IPS-15b (cell line): Measurements from ENCODE around the gene GPR108.
"Not testable (repeated sequence)": the region's sequence is repeated elsewhere in the genome, so short reads cannot be mapped to it uniquely, and the experiment has no call there.

Experiments
- H3K27me3 ChIP-seq: one replicate; pipeline ENCODE4 v1.6.1; 2013; ENCODE audit warnings: low read length; ENCODE audit not compliant: control insufficient read depth, insufficient read depth
- H3K36me3 ChIP-seq: one replicate; pipeline ENCODE4 v1.6.1; 2013; ENCODE audit warnings: low read length; ENCODE audit not compliant: control insufficient read depth, insufficient read depth
- H3K4me1 ChIP-seq: one replicate; pipeline ENCODE4 v1.6.1; 2013; ENCODE audit warnings: mild to moderate bottlenecking, low read length; ENCODE audit not compliant: control insufficient read depth, insufficient read depth
- H3K4me3 ChIP-seq: one replicate; pipeline ENCODE4 v1.5.1; 2013; ENCODE audit warnings: low read depth, low read length
- H3K9ac ChIP-seq: one replicate; pipeline ENCODE4 v1.6.1; 2013; ENCODE audit warnings: low read depth, mild to moderate bottlenecking, low read length
- H3K9me3 ChIP-seq: one replicate; pipeline ENCODE4 v1.6.1; 2013; ENCODE audit warnings: mild to moderate bottlenecking, low read length; ENCODE audit not compliant: control insufficient read depth, insufficient read depth

Gene GPR108

DNA sequence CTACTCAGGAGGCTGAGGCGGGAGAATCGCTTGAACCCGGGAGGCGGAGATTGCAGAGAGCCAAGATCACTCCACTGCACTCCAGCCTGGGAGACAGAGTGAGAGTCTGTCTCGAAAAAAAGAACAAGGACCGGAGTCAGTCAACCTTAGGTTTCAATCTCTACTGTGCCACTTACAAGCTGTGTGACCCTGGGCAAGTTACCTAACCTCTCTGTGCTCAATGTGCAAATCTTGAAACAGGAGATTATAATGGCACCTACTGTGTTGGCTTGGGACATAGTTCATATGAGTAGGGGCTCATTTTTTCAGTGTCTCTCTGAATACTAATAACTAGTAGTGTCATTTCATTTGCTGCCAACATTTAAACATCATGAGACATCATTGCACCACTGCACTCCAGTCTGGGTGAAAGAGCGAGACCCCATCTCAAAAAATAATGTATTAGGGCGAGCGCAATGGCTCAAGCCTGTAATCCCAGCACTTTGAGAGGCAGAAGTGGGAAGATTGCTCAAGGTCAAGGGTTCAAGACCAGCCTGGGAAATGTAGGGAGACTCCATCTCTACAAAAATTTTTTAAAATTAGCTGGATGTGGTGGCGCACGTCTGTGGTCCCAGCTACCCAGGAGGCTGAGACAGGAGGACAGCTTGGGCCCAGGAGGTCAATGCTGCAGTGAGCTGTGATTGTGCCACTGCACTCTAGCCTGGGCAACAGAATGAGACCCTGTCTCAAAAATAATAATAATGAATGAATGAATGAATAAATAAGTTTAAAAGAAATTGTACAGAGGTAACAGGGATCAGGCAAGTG is 22.4 kb downstream of the GPR108 start:
- H3K27me3 ChIP-seq: peaks cover 8% of the 10 kb centered on the region
- H3K4me1 ChIP-seq: peaks cover 2% of the 10 kb centered on the region
- H3K9ac ChIP-seq: no peak overlapping the region
- H3K36me3 ChIP-seq: no peaks in the 10 kb centered on the region
- no peak overlapping the region for H3K4me3 ChIP-seq
- no peaks in the 10 kb centered on the region for H3K9me3 ChIP-seq

- Histone ChIP-seq H3K4me3 (no peak overlapping the region), H3K4me1 (peaks cover 2% of the 10 kb centered on the region), H3K27me3 (peaks cover 8% of the 10 kb centered on the region), H3K9ac (no peak overlapping the region), H3K36me3 (no peaks in the 10 kb centered on the region), H3K9me3 (no peaks in the 10 kb centered on the region)
These were observed 23.3 kb downstream of the GPR108 start for GRCh38 chr19:6713773-6714692.

DNA sequence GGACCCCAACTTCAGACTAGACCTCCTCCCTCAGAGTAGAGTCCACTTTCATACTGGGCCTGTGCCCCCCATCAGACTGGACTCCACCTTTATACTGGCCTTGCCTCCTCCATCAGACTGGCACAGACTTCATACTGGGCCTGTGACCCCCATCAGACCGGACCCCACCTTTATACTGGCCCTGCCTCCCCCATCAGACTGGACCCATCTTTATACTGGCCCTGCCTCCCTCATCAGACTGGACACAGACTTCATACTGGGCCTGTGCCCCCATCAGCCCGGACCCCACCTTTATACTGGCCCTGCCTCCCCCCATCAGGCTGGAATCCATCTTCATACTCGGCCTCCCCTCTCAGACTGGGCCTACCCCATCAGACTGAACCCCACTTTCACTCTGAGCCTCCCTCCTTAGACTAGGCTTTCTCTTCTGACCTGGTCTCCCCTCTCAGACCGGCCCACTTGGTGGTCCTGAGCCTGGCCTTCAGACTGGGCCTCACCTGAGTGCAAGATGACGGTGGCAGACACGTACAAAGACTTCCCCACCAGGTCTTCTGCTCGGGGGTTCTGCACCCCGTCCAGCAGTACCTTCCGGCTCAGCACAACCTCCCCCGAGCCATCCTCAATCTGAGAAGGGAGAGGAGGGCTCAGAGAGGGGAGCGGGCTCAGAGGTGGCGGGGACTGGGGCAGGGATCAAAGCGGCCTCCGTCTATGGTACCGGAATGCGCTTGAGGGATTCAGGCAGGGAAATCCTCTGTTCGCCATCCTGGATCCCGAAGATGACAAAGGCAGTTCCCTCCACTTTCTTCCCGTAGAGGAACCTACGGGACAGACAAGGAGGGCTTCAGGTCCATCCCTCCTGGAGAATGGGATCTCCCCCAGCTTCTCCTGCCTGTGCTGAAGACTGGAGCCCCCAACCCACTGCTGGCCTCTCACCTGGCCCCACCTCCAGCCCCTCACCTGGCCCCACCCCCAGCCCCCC is 24.4 kb downstream of the GPR108 start:
- H3K4me3 ChIP-seq: no peak overlapping the region
- H3K36me3 ChIP-seq: no peaks in the 10 kb centered on the region
- H3K9me3 ChIP-seq: no peaks in the 10 kb centered on the region
- peaks cover 2% of the 10 kb centered on the region for H3K4me1 ChIP-seq
- H3K9ac ChIP-seq: no peak overlapping the region
- H3K27me3 ChIP-seq: peaks cover 8% of the 10 kb centered on the region

GRCh38 chr19:6712231-6712630 is 25.1 kb downstream of the GPR108 start:
- no peaks in the 10 kb centered on the region for H3K36me3 ChIP-seq
- no peak overlapping the region for H3K4me3 ChIP-seq
- H3K9me3 ChIP-seq: no peaks in the 10 kb centered on the region
- H3K9ac ChIP-seq: no peak overlapping the region
- peaks cover 8% of the 10 kb centered on the region for H3K27me3 ChIP-seq
- peaks cover 2% of the 10 kb centered on the region for H3K4me1 ChIP-seq

- no peaks in the 10 kb centered on the region for H3K36me3 ChIP-seq
- no peak overlapping the region for H3K4me3 ChIP-seq
- H3K27me3 ChIP-seq: peaks cover 8% of the 10 kb centered on the region
- peaks cover 2% of the 10 kb centered on the region for H3K4me1 ChIP-seq
- H3K9me3 ChIP-seq: no peaks in the 10 kb centered on the region
- no peak overlapping the region for H3K9ac ChIP-seq
These were observed 25.8 kb downstream of the GPR108 start for GRCh38 chr19:6711605-6712004.

- no peak overlapping the region for H3K9ac ChIP-seq
- H3K27me3 ChIP-seq: peaks cover 8% of the 10 kb centered on the region
- no peaks in the 10 kb centered on the region for H3K9me3 ChIP-seq
- peak overlapping the region; percentile 45 for H3K4me3 ChIP-seq
- H3K4me1 ChIP-seq: peaks cover 2% of the 10 kb centered on the region
- no peaks in the 10 kb centered on the region for H3K36me3 ChIP-seq
These were observed 26.4 kb downstream of the GPR108 start for GRCh38 chr19:6711078-6711361.

GRCh38 chr19:6710273-6711077 is 26.9 kb downstream of the GPR108 start:
- no peak overlapping the region for H3K9ac ChIP-seq
- H3K9me3 ChIP-seq: no peaks in the 10 kb centered on the region
- H3K36me3 ChIP-seq: no peaks in the 10 kb centered on the region
- H3K4me1 ChIP-seq: peaks cover 2% of the 10 kb centered on the region
- H3K4me3 ChIP-seq: peak overlapping the region; percentile 45
- H3K27me3 ChIP-seq: peaks cover 8% of the 10 kb centered on the region

DNA sequence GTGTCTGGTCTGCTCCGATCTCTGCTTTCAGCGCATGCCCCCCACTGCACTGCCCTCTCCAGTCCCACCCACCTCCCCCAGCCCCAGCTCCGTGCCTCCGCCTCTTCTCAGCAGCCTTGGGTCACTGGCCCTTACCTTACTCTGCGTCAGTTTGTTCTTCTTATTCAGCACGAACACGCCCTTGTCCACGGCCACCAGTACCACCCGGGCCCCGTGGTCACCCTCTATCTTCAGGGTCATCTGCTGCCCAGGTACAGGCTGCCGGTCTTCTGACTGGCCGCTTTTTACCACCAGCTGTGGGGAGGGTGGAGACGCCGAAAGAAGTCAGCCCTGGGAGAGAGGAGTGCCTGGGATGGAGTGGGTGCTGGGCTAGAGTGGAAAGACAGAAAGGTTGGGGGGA is 27.8 kb downstream of the GPR108 start:
- Histone ChIP-seq H3K4me3 (no peak overlapping the region), H3K4me1 (peaks cover 2% of the 10 kb centered on the region), H3K27me3 (peaks cover 8% of the 10 kb centered on the region), H3K36me3 (no peaks in the 10 kb centered on the region), H3K9ac (no peak overlapping the region), H3K9me3 (no peaks in the 10 kb centered on the region)

- not testable (repeated sequence) for H3K9ac ChIP-seq, H3K36me3 ChIP-seq, H3K4me3 ChIP-seq, H3K27me3 ChIP-seq, H3K9me3 ChIP-seq, H3K4me1 ChIP-seq
These were observed 28.5 kb downstream of the GPR108 start for GRCh38 chr19:6708913-6709312.

GRCh38 chr19:6708346-6708745 is 29.0 kb downstream of the GPR108 start:
- Histone ChIP-seq H3K9me3 (no peaks in the 10 kb centered on the region), H3K4me3 (no peak overlapping the region), H3K36me3 (no peaks in the 10 kb centered on the region), H3K27me3 (peaks cover 8% of the 10 kb centered on the region), H3K4me1 (no peaks in the 10 kb centered on the region), H3K9ac (no peak overlapping the region)

DNA sequence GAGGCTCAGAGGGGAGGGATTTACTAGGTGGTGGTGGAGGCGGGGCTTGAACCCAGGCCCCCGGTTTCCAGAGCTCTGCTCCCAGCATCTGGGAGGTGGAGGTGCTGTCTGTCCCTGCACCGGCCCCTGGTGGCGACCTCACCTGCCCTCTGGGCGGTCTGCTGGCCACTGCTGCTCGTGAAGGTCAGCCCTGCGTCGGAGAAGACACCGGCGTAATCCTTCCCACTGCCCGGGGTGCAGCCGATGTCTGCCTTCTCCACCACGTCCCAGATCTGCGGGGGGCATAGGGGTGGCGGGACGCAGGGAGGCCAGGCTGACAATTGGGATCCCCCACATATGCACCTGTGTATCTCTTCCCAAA is 29.7 kb downstream of the GPR108 start:
- Histone ChIP-seq H3K36me3 (no peaks in the 10 kb centered on the region), H3K4me1 (no peaks in the 10 kb centered on the region), H3K9ac (no peak overlapping the region), H3K9me3 (no peaks in the 10 kb centered on the region), H3K27me3 (peaks cover 8% of the 10 kb centered on the region), H3K4me3 (no peak overlapping the region)
